ENCODE data around the gene EXD3. TPM values are rescaled to one million over a fixed set of nuclear protein-coding genes. Genes with fewer than 3 reads are reported as not detected.
A peak's percentile ranks its signal among the peaks of the same experiment; 100 is the strongest.

Gene EXD3
- total RNA-seq, 4 donors from 2014 or later = 2.8 to 16.8 (median 9.1) TPM

GRCh38 chr9:137271696-137272076 is 151.3 kb downstream of the EXD3 start:
- intact Hi-C loops (cut with DNase I) = no loop called here
- no peak overlapping the region for H3K27ac ChIP-seq
- no peaks in the 10 kb centered on the region for H3K27me3 ChIP-seq
- TF ChIP-seq, protein P1, sequence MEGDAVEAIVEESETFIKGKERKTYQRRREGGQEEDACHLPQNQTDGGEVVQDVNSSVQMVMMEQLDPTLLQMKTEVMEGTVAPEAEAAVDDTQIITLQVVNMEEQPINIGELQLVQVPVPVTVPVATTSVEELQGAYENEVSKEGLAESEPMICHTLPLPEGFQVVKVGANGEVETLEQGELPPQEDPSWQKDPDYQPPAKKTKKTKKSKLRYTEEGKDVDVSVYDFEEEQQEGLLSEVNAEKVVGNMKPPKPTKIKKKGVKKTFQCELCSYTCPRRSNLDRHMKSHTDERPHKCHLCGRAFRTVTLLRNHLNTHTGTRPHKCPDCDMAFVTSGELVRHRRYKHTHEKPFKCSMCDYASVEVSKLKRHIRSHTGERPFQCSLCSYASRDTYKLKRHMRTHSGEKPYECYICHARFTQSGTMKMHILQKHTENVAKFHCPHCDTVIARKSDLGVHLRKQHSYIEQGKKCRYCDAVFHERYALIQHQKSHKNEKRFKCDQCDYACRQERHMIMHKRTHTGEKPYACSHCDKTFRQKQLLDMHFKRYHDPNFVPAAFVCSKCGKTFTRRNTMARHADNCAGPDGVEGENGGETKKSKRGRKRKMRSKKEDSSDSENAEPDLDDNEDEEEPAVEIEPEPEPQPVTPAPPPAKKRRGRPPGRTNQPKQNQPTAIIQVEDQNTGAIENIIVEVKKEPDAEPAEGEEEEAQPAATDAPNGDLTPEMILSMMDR (IDR thresholded peaks at IDR 0.05) = no peak
- no peak for TF ChIP-seq POLR2A (IDR thresholded peaks at IDR 0.05)
- no peaks in the 10 kb centered on the region for H3K9me3 ChIP-seq
- peaks cover 22 to 90% (median 35%) of the 10 kb centered on the region in 3 donors for H3K4me1 ChIP-seq
- peaks cover 16 to 68% (median 18%) of the 10 kb centered on the region in 3 donors for H3K36me3 ChIP-seq
- WGBS, 2 donors = 17 to 43% methylated on average over 3 of the region's 3 CpGs
- DNase-seq = no peak
- H3K4me3 ChIP-seq = no peak overlapping the region

- Histone ChIP-seq H3K4me1 (peaks cover 16 to 84% (median 29%) of the 10 kb centered on the region in 3 donors), H3K27ac (no peak overlapping the region)
- WGBS, 2 donors = 71 to 79% methylated on average over 14 to 19 of the region's 32 CpGs
These were observed 151.8 kb downstream of the EXD3 start for GRCh38 chr9:137270929-137271695.

GRCh38 chr9:137269231-137269772 is 153.7 kb downstream of the EXD3 start:
- H3K27ac ChIP-seq = peak overlapping the region; percentile 31 to 70 (median 50)
- H3K4me3 ChIP-seq = peak overlapping the region in 1 of 4 donors; percentile 33
- no peaks in the 10 kb centered on the region for H3K9me3 ChIP-seq
- peaks cover 28 to 92% (median 32%) of the 10 kb centered on the region in 3 donors for H3K36me3 ChIP-seq
- intact Hi-C loops (cut with DNase I) = no loop called here
- H3K27me3 ChIP-seq = no peaks in the 10 kb centered on the region
- 40 to 50% methylated on average over 14 to 17 of the region's 17 CpGs for WGBS, 2 donors
- TF ChIP-seq POLR2A (IDR thresholded peaks at IDR 0.05) = peak in 1 of 4 donors; percentile 35
- TF ChIP-seq, protein P1 (IDR thresholded peaks at IDR 0.05) = peak in 1 of 6 experiments; percentile 6
- no peak for DNase-seq
- peaks cover 6 to 66% (median 20%) of the 10 kb centered on the region in 3 donors for H3K4me1 ChIP-seq

More at GRCh38 chr9:137270929-137271695, 151.8 kb downstream of the EXD3 start:
- Histone ChIP-seq H3K27me3 (no peaks in the 10 kb centered on the region), H3K9me3 (no peaks in the 10 kb centered on the region), H3K4me3 (no peak overlapping the region), H3K36me3 (peaks cover 21 to 74% (median 24%) of the 10 kb centered on the region in 3 donors)
- DNase-seq = no peak
- intact Hi-C loops (cut with DNase I) = no loop called here
- TF ChIP-seq, protein P1 (IDR thresholded peaks at IDR 0.05) = no peak
- TF ChIP-seq POLR2A (IDR thresholded peaks at IDR 0.05) = no peak

DNA sequence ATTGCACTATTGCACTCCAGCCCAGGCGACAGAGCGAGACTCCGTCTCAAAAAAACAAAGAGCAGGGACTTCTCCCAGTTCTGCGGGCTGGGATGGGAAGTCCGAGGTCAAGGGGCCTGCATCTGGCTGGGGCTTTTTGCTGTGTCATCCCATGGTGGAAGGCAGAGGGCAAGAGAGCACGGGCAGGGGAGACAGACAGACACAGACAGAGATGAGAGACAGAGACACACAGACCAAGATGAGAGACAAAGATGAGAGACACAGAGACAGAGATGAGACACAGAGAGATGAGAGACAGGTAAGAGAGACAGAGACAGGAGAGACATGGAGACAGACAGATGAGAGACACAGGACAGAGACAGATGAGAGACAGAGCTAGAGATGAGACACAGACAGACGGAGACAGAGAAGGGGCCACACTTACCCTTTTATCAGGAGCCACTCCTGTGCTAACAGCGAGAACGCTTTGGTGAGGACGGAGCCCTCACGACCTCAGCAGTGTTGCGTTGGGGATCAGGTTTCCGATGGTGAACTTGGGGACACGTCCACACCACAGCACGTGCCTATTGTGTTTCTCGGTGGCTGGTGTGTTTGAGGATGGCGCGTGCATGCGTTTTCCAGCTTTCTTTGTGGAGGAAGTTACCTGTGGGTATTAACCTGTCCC is 154.3 kb downstream of the EXD3 start:
- 57 to 71% methylated on average over 14 to 18 of the region's 19 CpGs for WGBS, 2 donors
- peaks cover 33 to 98% (median 38%) of the 10 kb centered on the region in 3 donors for H3K36me3 ChIP-seq
- TF ChIP-seq POLR2A (IDR thresholded peaks at IDR 0.05) = no peak
- TF ChIP-seq, protein P1 (IDR thresholded peaks at IDR 0.05) = no peak
- peaks cover 0 to 60% (median 15%) of the 10 kb centered on the region in 3 donors for H3K4me1 ChIP-seq
- no peaks in the 10 kb centered on the region for H3K9me3 ChIP-seq
- no peak for DNase-seq
- H3K27me3 ChIP-seq = no peaks in the 10 kb centered on the region
- peak overlapping the region in 3 of 4 donors; percentile 31 to 70 (median 68) for H3K27ac ChIP-seq
- intact Hi-C loops (cut with DNase I) = no loop called here
- peak overlapping the region in 1 of 4 donors; percentile 33 for H3K4me3 ChIP-seq
